ENCODE data around the gene SLC25A28. TPM values are rescaled to one million over a fixed set of nuclear protein-coding genes. Genes with fewer than 3 reads are reported as not detected.
"Not testable (repeated sequence)": the region's sequence is repeated elsewhere in the genome, so short reads cannot be mapped to it uniquely, and the experiment has no call there.

The SLC25A28 gene
- total RNA-seq, 4 donors from 2014 or later = 20.7 to 38.3 (median 26.1) TPM

GRCh38 chr10:99605351-99605750 is 14.9 kb downstream of the SLC25A28 start:
- in situ Hi-C loops (cut with MboI; ENCODE audit: low sequenced_read_pairs in 4 of 4) (no loop called here), intact Hi-C loops (cut with DNase I; ENCODE audit: low total_unique reads) (no loop called here)
- no peak for ATAC-seq
- Histone ChIP-seq H3K27me3 (no peaks in the 10 kb centered on the region), H3K4me1 (no peaks in the 10 kb centered on the region), H3K36me3 (peaks cover 0 to 21% of the 10 kb centered on the region in 2 donors), H3K27ac (no peak overlapping the region), H3K9me3 (no peaks in the 10 kb centered on the region), H3K4me3 (no peak overlapping the region)
- DNase-seq = no peak
- TF ChIP-seq POLR2A (IDR thresholded peaks at IDR 0.05) (no peak), CTCF (IDR thresholded peaks at IDR 0.05 in 4 of 5, conservative IDR thresholded peaks at IDR 0.05 in 1 of 5) (no peak)

GRCh38 chr10:99604862-99605261 is 15.4 kb downstream of the SLC25A28 start:
- peaks cover 0 to 16% of the 10 kb centered on the region in 2 donors for H3K36me3 ChIP-seq
- ATAC-seq (no peak), DNase-seq (no peak)
- no peaks in the 10 kb centered on the region for H3K27me3 ChIP-seq
- no peaks in the 10 kb centered on the region for H3K9me3 ChIP-seq
- TF ChIP-seq POLR2A (IDR thresholded peaks at IDR 0.05) (no peak), CTCF (IDR thresholded peaks at IDR 0.05 in 4 of 5, conservative IDR thresholded peaks at IDR 0.05 in 1 of 5) (no peak)
- in situ Hi-C loops (cut with MboI; ENCODE audit: low sequenced_read_pairs in 4 of 4) = no loop called here
- H3K27ac ChIP-seq = no peak overlapping the region
- H3K4me1 ChIP-seq = no peaks in the 10 kb centered on the region
- intact Hi-C loops (cut with DNase I; ENCODE audit: low total_unique reads) = no loop called here
- no peak overlapping the region for H3K4me3 ChIP-seq

- no peaks in the 10 kb centered on the region for H3K27me3 ChIP-seq
- intact Hi-C loops (cut with DNase I; ENCODE audit: low total_unique reads) = no loop called here
- no peak overlapping the region for H3K27ac ChIP-seq
- no peak for ATAC-seq
- DNase-seq = no peak
- no peak overlapping the region for H3K4me3 ChIP-seq
- H3K9me3 ChIP-seq = no peaks in the 10 kb centered on the region
- TF ChIP-seq CTCF (IDR thresholded peaks at IDR 0.05 in 4 of 5, conservative IDR thresholded peaks at IDR 0.05 in 1 of 5) (no peak), POLR2A (IDR thresholded peaks at IDR 0.05) (no peak)
- H3K4me1 ChIP-seq = peaks cover 9 to 10% of the 10 kb centered on the region in 2 donors
- H3K36me3 ChIP-seq = no peaks in the 10 kb centered on the region
- in situ Hi-C loops (cut with MboI; ENCODE audit: low sequenced_read_pairs in 4 of 4) = no loop called here
These were observed 21.3 kb downstream of the SLC25A28 start for GRCh38 chr10:99598781-99599509.

GRCh38 chr10:99598011-99598410 is 22.2 kb downstream of the SLC25A28 start:
- Histone ChIP-seq H3K9me3 (no peaks in the 10 kb centered on the region), H3K27ac (no peak overlapping the region), H3K36me3 (no peaks in the 10 kb centered on the region), H3K4me1 (peaks cover 9 to 10% of the 10 kb centered on the region in 2 donors), H3K4me3 (no peak overlapping the region), H3K27me3 (no peaks in the 10 kb centered on the region)
- ATAC-seq (no peak), DNase-seq (no peak)
- TF ChIP-seq CTCF (IDR thresholded peaks at IDR 0.05 in 4 of 5, conservative IDR thresholded peaks at IDR 0.05 in 1 of 5) (no peak), POLR2A (IDR thresholded peaks at IDR 0.05) (no peak)
- intact Hi-C loops (cut with DNase I; ENCODE audit: low total_unique reads) = no loop called here
- in situ Hi-C loops (cut with MboI; ENCODE audit: low sequenced_read_pairs in 4 of 4) = no loop called here

- ATAC-seq; H3K36me3 ChIP-seq; intact Hi-C loops (cut with DNase I; ENCODE audit: low total_unique reads); H3K9me3 ChIP-seq; H3K27me3 ChIP-seq; in situ Hi-C loops (cut with MboI; ENCODE audit: low sequenced_read_pairs in 4 of 4); H3K4me3 ChIP-seq; DNase-seq; H3K4me1 ChIP-seq: not testable (repeated sequence)
- H3K27ac ChIP-seq = peak overlapping the region in 2 of 4 donors; percentile 68 to 75
These were observed 23.5 kb downstream of the SLC25A28 start for GRCh38 chr10:99596708-99597107.

All from gastrocnemius medialis (tissue), 4 donors.